NCI-H1105 treated with DMSO at 0.1 percent for 48 hours (cell line): ENCODE data around the gene USP35.

Experiments
- DNase-seq: peaks from one replicate; lab custom pipeline; 2025; lab: John Stamatoyannopoulos, UW

Gene USP35

GRCh38 chr11:78196661-78197091 lies 8.0 kb downstream of the USP35 start:
- DNase-seq = no peak

- DNase-seq = no peak
Measured at GRCh38 chr11:78197816-78198215, 9.1 kb downstream of the USP35 start.

DNA sequence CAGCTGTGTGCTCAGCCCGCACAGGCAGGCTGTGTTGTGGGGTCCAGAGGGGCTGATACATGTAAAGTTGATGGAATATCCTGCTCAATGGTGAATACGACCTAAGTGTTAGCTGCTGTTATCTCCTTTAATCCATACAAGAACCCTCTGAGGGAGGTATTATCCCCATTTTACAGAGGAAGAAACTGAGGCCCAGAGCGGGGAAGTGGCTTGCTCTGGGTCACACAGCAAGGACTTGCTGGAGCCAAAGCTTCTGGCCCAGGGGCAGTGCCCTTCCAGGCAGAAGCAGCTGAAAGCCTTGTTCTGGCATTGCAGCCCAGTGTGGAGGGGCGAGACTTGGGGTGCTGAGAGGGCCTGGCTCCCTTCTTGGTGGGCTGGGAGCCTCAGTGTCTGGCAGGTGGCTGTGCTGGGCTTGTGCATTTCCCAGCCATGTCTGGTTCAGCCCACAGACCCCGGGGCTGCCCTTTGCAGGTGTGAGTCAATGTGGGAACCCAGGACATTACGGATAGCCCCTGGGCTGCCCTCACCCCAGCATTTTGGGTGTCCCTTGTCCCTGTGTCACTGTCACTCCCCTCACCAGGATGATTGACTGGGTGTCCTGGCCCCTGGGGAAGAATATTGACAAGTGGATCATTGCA lies 10.4 kb downstream of the USP35 start:
- DNase-seq = no peak

- DNase-seq = no peak
Measured at GRCh38 chr11:78199653-78200015, 10.9 kb downstream of the USP35 start.

DNA sequence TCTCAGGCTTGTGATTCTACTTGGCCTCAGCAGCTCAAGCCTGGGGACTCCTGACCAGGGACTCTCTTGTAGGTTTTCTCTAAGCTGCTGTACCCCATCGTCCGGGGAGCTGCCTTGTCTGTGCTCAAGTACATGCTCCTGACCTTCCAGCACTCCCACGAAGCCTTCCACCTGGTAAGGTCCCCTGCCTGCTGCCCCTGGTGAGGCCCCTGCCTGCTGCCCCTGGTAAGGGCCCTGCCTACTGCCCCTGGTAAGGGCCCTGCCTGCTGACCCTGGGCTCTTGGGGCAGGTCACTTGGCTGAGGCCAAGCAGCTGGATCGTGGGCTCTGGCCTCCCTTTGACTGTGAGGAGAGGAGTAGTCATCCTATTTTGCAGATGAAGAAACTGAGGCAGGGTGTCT lies 11.3 kb downstream of the USP35 start:
- DNase-seq = no peak

DNA sequence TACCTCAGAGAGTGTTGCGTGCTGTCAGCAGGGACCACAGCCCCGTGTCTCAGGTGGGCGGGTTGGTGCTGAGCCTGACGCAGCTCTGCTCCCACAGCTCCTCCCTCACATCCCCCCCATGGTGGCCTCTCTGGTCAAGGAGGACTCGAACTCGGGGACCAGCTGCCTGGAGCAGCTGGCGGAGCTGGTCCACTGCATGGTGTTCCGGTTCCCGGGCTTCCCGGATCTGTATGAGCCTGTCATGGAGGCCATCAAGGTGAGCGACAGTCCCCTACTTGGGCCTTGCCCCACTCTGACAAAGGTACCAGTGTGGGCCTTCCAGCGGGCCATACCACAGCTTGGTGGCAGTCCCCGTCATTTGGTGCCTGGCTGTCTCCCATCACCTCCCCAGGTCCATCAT lies 11.8 kb downstream of the USP35 start:
- DNase-seq = no peak

DNA sequence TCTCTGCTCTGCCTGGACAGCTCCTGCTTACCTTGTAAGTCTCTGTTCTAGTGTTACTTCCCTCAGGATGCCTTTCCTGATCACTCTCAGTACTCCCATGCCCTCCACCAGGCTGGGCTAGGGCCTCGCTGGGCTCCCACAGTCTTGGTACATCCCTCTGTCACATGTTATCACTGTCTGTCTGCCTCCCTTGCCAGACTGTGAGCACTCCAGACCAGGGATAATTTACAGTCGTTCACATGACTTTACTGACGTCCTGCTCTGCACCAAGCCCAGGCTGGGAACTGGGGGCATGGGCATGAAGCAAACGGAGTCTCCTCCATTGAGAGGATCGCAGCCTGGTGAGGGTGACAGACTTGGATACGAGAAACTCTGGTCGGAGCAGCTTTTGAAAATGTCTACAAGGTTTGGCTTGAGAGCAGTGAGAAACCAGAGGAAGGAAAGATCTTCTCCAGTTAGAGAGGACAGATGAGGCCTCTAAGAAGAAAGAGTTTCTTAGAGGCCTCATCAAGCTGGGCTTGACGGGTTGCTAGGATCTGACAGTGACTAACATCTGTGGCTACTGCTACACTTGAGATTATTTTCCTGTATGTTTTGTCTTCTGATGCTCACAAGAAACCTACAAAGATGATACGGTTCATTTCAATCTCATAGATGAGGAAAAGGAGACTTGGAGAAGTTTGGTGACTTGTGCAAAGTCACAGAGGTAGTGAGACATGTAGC lies 12.5 kb downstream of the USP35 start:
- no peak for DNase-seq

GRCh38 chr11:78202733-78203167 lies 14.0 kb downstream of the USP35 start:
- no peak for DNase-seq

DNA sequence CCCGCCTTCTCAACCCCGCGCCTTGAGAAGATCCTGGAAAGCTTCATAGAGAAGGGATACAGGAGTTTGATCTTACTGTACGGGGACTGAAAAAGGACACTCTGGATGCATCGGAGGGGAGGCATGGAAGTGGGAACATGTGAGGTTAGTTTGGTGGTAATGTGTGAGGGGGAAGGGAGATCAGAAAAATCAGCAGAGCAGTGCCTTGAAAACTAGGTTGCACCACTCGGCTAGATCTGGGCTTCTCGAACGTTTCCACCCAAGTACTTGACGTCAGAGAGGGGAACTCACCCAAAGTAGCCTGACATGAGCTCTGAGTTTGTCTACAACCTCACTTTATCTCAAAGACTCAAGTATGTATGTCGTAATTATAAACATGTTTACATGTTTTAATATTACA lies 14.5 kb downstream of the USP35 start:
- DNase-seq = no peak

- no peak for DNase-seq
Measured at GRCh38 chr11:78205256-78205655, 16.5 kb downstream of the USP35 start.

DNA sequence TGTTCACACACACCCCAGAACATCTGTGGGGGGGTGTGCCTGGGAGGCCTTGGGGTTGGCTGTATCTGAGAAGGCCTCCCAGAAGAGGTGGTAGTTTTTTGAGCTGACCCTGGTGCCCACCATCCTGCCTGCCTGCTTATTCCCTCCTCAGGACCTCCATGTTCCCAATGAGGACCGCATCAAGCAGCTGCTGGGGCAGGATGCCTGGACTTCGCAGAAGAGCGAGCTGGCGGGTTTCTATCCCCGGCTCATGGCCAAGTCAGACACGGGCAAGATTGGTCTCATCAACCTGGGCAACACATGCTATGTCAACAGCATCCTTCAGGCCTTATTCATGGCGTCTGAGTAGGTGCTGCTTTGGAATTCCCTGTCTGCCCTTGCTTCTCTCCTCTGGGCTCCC lies 17.0 kb downstream of the USP35 start:
- DNase-seq = no peak

DNA sequence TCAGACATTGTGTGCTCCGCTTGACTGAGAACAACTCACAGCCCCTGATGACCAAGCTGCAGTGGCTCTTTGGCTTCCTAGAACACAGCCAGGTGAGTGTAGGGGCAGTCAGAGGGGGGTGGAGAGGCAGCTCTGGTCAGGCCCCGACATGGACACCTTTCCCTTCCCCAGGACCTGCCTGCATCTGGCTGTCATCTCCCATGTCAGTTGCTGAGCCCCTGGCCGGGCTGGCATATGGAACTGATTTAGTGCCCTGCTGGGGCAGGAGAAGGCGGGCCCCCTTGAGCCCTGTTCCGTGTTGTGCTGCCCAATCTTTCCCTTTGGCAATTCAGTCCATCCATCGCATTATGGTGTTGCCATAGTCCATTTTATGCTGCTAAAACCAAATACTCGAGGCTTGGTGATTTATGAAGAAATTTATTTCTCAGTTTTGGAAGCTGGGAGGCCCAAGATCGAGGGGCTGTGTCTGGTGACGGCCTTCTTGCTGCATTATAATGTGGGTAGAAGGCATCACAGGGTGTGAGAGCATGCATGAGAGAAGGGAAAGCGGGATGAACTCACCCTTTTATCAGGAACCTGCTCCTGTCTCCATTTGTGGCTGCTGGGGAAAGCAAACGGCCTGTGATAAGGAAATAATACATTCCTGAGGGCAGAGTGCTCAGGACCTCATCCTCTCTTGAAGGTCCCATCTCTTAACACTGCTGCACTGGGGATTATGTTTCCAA lies 19.0 kb downstream of the USP35 start:
- DNase-seq = no peak

DNA sequence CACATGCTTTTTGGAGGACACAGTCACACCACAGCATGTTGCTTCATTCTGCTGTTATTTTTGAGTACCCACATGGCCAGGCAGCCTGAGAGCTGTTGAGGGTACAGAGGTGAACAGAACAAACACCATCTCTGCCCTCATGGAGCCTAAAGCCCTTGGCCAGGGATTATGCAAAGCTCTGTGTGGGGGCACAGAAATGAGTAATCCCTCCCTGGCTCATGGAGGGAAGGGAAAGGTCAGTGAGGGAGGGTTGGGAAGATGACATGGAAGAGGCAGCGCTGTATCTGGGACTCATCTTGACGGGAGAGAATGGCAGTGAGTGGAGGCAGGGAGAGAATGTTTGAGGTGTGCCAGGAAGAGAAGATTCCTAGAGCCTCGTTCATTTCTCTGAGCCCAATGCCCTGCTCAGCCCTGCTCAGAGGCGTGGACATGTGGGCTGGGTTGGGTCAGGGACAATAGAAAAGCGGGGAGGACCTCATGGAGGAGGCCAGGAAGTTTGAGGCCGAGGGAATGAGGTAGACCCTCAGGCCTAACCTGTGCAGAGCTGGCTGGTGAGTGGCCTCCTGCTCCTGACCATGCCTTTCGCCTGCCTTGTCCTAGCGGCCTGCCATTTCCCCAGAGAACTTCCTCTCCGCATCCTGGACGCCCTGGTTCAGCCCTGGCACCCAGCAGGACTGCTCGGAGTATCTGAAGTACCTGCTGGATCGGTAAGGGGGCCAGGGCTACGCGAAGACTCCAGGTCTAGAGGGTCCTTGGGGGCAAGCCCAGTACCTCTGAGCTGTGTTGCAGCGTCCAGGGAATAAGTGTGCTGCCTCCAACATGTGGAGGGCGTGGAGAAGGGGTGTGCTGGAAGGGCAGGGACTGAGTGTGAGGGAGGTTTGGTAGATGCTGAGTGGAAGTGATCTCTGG lies 19.8 kb downstream of the USP35 start:
- DNase-seq = no peak

GRCh38 chr11:78209478-78209877 lies 20.8 kb downstream of the USP35 start:
- DNase-seq = no peak

GRCh38 chr11:78210000-78210608 lies 21.4 kb downstream of the USP35 start:
- no peak for DNase-seq

DNA sequence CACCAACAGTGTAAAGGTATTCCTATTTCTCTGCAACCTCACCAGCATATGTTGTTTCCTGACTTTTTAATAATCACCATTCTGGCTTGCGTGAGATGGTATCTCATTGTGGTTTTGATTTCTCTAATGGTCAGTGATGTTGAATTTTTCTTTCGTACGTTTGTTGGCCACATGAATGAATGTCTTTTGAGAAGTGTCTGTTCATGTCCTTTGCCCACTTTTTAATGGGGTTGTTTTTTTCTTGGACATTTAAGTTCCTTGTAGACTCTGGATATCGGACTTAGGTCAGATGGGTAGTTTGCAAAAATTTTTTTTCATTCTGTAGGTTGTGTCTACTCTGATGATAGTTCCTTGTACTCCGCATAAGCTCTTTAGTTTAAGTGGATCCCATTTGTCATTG lies 22.8 kb downstream of the USP35 start:
- DNase-seq = no peak

DNA sequence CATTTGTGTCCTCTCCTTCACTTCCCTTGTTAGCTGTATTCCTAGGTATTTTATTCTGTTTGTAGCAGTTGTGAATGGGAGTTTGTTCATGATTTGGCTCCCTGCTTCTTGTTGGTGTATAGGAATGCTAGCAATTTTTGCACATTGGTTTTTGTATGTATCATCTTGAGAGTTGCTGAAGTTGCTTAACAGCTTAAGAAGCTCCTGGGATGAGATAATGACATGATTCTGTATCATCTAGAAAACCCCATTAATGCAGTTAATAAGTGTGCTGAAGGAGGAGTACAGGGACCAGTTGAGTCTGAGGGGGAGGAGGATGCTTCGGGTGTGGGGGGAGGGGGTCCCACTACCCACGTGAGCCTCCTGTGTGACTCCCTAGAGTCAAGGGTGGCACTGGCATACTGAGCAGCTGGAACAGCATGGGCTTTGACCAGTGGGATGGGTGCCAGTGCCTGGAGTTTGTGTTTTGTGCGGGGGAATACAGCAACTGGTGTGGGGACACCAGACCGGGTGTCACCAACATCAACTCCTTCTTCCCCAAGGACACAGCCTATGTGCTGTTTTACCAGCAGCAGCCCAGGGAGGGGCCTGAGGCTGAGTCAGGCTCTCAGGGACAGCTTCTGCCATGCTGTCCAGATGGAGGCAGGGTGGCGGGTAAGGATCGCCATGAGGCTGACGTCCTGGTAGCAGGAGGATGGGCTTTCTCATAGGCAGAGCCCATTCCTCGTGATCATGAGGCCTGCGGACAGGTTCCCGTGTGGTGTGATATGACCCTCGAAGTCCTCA lies 24.1 kb downstream of the USP35 start:
- no peak for DNase-seq

DNA sequence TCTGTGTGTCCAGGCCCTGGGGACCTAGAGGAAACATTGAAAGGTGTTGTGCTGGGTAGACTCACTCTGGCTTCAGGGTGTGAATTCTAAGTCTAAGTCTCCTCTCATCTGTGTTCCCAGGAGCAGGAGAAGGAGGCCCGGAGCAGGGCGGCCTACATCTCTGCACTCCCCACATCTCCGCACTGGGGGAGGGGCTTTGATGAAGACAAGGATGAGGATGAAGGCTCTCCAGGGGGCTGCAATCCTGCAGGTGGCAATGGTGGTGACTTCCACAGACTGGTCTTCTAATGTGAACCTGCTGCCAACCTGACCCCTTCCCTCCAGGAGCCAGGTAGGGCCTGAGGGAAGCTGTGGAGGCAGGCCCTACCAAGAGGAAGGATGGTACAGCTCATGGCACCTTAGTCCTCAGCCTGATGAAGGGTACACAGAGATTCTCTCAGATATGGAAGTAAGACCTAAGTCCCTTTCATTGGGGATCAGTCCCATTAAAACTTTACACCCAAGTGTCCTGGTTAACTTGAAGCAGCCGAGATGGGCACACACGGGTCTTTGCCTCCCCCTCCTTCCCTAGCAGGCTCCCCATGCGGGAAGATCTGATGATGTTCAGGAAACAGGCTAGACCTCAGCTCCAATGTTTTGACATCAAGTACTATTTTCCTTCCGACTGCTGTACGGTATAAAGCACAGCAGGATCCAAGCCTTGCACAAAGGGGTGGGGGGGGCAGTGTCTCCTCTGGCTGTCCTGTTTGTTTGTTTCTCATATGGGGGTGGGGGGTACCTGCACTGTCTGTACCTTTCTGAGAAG lies 25.0 kb downstream of the USP35 start:
- DNase-seq = no peak

DNA sequence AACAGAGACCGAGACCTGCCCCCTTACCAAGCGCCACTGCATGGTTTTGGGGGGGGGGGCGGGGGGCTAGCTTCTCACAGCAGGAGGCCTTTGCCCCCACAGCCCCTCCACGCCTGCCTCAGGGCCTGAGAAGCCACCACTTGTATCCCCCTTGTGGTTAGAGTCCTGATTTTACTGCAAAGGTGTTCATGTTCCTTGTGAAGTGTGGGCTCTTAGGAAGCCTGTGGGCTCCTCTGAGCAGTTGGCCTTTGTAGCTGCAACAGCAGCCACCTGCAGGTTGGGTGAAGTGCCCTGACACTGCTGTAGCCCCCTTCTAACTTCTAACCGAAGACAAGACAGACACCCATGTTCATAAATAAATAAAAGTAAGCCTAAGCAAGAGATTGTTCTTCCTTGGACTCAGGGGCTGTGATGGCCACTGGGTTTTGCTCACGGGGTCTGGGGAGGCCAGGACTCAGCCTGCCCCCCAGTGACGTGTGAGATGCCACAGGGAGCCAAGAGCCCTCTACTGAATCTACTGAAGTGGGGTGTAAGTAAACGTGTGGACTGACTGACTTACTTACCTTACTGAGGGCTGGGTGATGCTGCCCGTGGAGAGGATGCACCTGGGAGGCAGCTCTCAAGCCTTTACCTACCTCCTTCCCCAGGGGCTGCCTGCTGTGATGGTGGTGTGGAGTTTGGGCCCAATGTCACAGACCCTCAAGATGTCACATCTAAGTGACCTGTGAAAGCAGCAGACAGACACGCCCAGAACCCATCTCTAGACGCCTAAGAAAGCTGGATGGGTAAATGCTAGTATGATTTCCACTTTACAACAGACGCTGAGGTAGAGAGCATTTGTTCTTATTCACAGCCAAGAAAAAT lies 25.8 kb downstream of the USP35 start:
- no peak for DNase-seq
